IMR-90 (cell line): ENCODE measurements around the gene TSTD2. TPM values are rescaled to one million over a fixed set of nuclear protein-coding genes. Genes with fewer than 3 reads are reported as not detected.

Experiments used
- ATAC-seq: fragments of 200-7000 bp; cut with Tn5 transposase; 2 replicates; pipeline ENCODE4 v1.9.1; 2020; ENCODE audit warnings: low read depth, mild to moderate bottlenecking, moderate library complexity
- BruUV-seq: library from RNA; stranded (reverse); fragments of 400-500 nt; replicated peaks from 2 replicates; lab custom pipeline; 2021; lab: Mats Ljungman, UMichigan
- CTCF ChIA-PET: fragments of 300-600 bp; formaldehyde crosslinking; extraction: SDS; loops from one replicate; lab custom pipeline; 2021; ENCODE audit warnings: antibody characterized with exemption; lab: Yijun Ruan, JAX
- POLR2A ChIA-PET: fragments of 300-600 bp; sonication (Branson Sonifier 250); formaldehyde crosslinking; loops from one replicate; lab custom pipeline; 2022; ENCODE audit warnings: antibody characterized with exemption; ENCODE audit not compliant: unreplicated experiment; lab: Charles Lee
- DNase-seq: peaks from one replicate; pipeline ENCODE4 v3.0.0; 2013
- H2AFZ ChIP-seq: replicated peaks from 2 replicates; pipeline ENCODE3; 2013; ENCODE audit warnings: low read length, mild to moderate bottlenecking; ENCODE audit not compliant: poor library complexity
- H2AK5ac ChIP-seq: 2 replicates; pipeline ENCODE4 v1.6.1; 2013; ENCODE audit warnings: low read depth, low read length, inconsistent platforms
- H2AK9ac ChIP-seq: replicated peaks from 2 replicates; pipeline ENCODE3; 2013; ENCODE audit warnings: mild to moderate bottlenecking, low read depth, low read length, moderate library complexity; ENCODE audit not compliant: poor library complexity
- H2BK120ac ChIP-seq: 2 replicates; pipeline ENCODE4 v1.6.1; 2013; ENCODE audit warnings: low read depth, low read length, inconsistent platforms
- H2BK15ac ChIP-seq: 3 replicates; pipeline ENCODE4 v1.6.1; 2013; ENCODE audit warnings: low read depth, low read length, inconsistent platforms
- H2BK20ac ChIP-seq: 2 replicates; pipeline ENCODE4 v1.6.1; 2013; ENCODE audit warnings: low read depth, mild to moderate bottlenecking, inconsistent platforms, low read length, moderate library complexity
- H2BK5ac ChIP-seq: 2 replicates; pipeline ENCODE4 v1.6.1; 2013; ENCODE audit warnings: mild to moderate bottlenecking, low read depth, low read length, inconsistent platforms; ENCODE audit not compliant: poor library complexity, severe bottlenecking
- H3K14ac ChIP-seq: replicated peaks from 2 replicates; pipeline ENCODE4 v1.6.1; 2013; ENCODE audit warnings: low read depth, low read length, inconsistent platforms
- H3K18ac ChIP-seq: 2 replicates; pipeline ENCODE4 v1.6.1; 2013; ENCODE audit warnings: low read depth, low read length, control low read depth
- H3K23ac ChIP-seq: 2 replicates; pipeline ENCODE4 v1.6.1; 2013; ENCODE audit warnings: low read depth, low read length, inconsistent platforms
- H3K27ac ChIP-seq: 2 replicates; pipeline ENCODE4 v1.5.1; 2013; ENCODE audit warnings: mild to moderate bottlenecking, control low read depth, low read length; ENCODE audit not compliant: insufficient read depth
- H3K27me3 ChIP-seq: 2 replicates; pipeline ENCODE4 v1.6.1; 2013; ENCODE audit warnings: low read length; ENCODE audit not compliant: control insufficient read depth, insufficient read depth
- H3K36me3 ChIP-seq: 2 replicates; pipeline ENCODE4 v1.6.1; 2013; ENCODE audit warnings: low read length, mixed read lengths; ENCODE audit not compliant: control insufficient read depth, insufficient read depth
- H3K4ac ChIP-seq: 2 replicates; pipeline ENCODE4 v1.6.1; 2013; ENCODE audit warnings: low read depth, low read length, inconsistent platforms
- H3K4me1 ChIP-seq: 2 replicates; pipeline ENCODE4 v1.6.1; 2013; ENCODE audit warnings: low read length, mixed read lengths; ENCODE audit not compliant: control insufficient read depth, insufficient read depth
- H3K4me2 ChIP-seq: 2 replicates; pipeline ENCODE4 v1.6.1; 2013; ENCODE audit warnings: low read depth, mild to moderate bottlenecking, control low read depth, low read length, moderate library complexity
- H3K4me3 ChIP-seq: 2 replicates; pipeline ENCODE4 v1.5.1; 2013; ENCODE audit warnings: low read depth, mild to moderate bottlenecking, control low read depth, low read length, moderate library complexity; ENCODE audit not compliant: insufficient read depth
- H3K56ac ChIP-seq: 2 replicates; pipeline ENCODE4 v1.6.1; 2013; ENCODE audit warnings: low read length, inconsistent platforms; ENCODE audit not compliant: insufficient read depth; ENCODE audit errors: extremely low read depth
- H3K79me1 ChIP-seq, 2 experiments: 2 replicates each; pipeline ENCODE4 v1.6.1; 2013; ENCODE audit warnings: low read length in 2 of 2, inconsistent platforms in 1 of 2, low read depth in 1 of 2
- H3K9ac ChIP-seq: 2 replicates; pipeline ENCODE4 v1.6.1; 2013; ENCODE audit warnings: low read depth, low read length, control low read depth
- H3K9me1 ChIP-seq: 2 replicates; pipeline ENCODE4 v1.6.1; 2013; ENCODE audit warnings: low read length, inconsistent platforms; ENCODE audit not compliant: insufficient read depth
- H3K9me3 ChIP-seq: 2 replicates; pipeline ENCODE4 v1.6.1; 2013; ENCODE audit warnings: low read length; ENCODE audit not compliant: control insufficient read depth, insufficient read depth
- H4K20me1 ChIP-seq: 2 replicates; pipeline ENCODE4 v1.6.1; 2013; ENCODE audit warnings: low read length, inconsistent platforms; ENCODE audit not compliant: insufficient read depth
- H4K5ac ChIP-seq: 2 replicates; pipeline ENCODE4 v1.6.1; 2013; ENCODE audit warnings: mild to moderate bottlenecking, low read depth, low read length, control low read depth
- H4K8ac ChIP-seq, 2 experiments: 2 replicates each; pipeline ENCODE4 v1.6.1; 2013; ENCODE audit warnings: low read depth in 2 of 2, low read length in 2 of 2, control low read depth in 1 of 2, inconsistent platforms in 1 of 2
- H4K91ac ChIP-seq: 2 replicates; pipeline ENCODE4 v1.6.1; 2013; ENCODE audit warnings: low read depth, low read length, inconsistent platforms; ENCODE audit not compliant: insufficient read depth
- CEBPB ChIP-seq: IDR thresholded peaks from 2 replicates; pipeline ENCODE4 v1.6.1; 2012; ENCODE audit warnings: low read depth, low read length, improper control_type of control experiment
- CHD1 ChIP-seq: IDR thresholded peaks from 2 replicates; pipeline ENCODE4 v1.6.1; 2012; ENCODE audit warnings: low read depth, low read length, improper control_type of control experiment
- CTCF ChIP-seq: conservative IDR thresholded peaks from 2 replicates; pipeline ENCODE4 v1.5.1; 2012; ENCODE audit warnings: mild to moderate bottlenecking, low read depth, low read length, improper control_type of control experiment
- ELK1 ChIP-seq: fragments of 150-350 bp; IDR thresholded peaks from 2 replicates; pipeline ENCODE4 v1.6.1; 2016; ENCODE audit warnings: low read depth, mild to moderate bottlenecking, low read length, moderate library complexity, borderline replicate concordance
- FOS ChIP-seq: fragments of 150-350 bp; IDR thresholded peaks from 2 replicates; pipeline ENCODE4 v1.6.1; 2016; ENCODE audit warnings: low read depth, low read length
- MAFK ChIP-seq: IDR thresholded peaks from 2 replicates; pipeline ENCODE4 v1.6.1; 2012; ENCODE audit warnings: low read depth, low read length, improper control_type of control experiment
- MAZ ChIP-seq: IDR thresholded peaks from 2 replicates; pipeline ENCODE4 v1.6.1; 2012; ENCODE audit warnings: low read depth, mild to moderate bottlenecking, low read length, improper control_type of control experiment, moderate library complexity, borderline replicate concordance
- MXI1 ChIP-seq: IDR thresholded peaks from 2 replicates; pipeline ENCODE4 v1.6.1; 2012; ENCODE audit warnings: low read depth, mild to moderate bottlenecking, low read length, moderate library complexity, borderline replicate concordance
- NFE2L2 ChIP-seq: fragments of 150-350 bp; IDR thresholded peaks from 2 replicates; pipeline ENCODE4 v1.6.1; 2016; ENCODE audit warnings: low read depth, mild to moderate bottlenecking, low read length
- POLR2A ChIP-seq: IDR thresholded peaks from 2 replicates; pipeline ENCODE4 v1.6.1; 2012; ENCODE audit warnings: mild to moderate bottlenecking, low read depth, low read length
- RAD21 ChIP-seq: IDR thresholded peaks from 2 replicates; pipeline ENCODE4 v1.6.1; 2012; ENCODE audit warnings: low read length, improper control_type of control experiment
- RFX5 ChIP-seq: IDR thresholded peaks from 2 replicates; pipeline ENCODE4 v1.8.0; 2012; ENCODE audit warnings: low read depth, mild to moderate bottlenecking, low read length, moderate library complexity
- SMC3 ChIP-seq: fragments of 150-350 bp; IDR thresholded peaks from 2 replicates; pipeline ENCODE4 v1.6.1; 2016; ENCODE audit warnings: low read depth, mild to moderate bottlenecking, antibody characterized with exemption, low read length, moderate library complexity
- USF2 ChIP-seq: fragments of 150-350 bp; IDR thresholded peaks from 2 replicates; pipeline ENCODE4 v1.6.1; 2017; ENCODE audit warnings: mild to moderate bottlenecking, antibody characterized with exemption, low read length, low read depth
- WGBS, 2 experiments: methylation state at CpG; one replicate each; pipeline versions ENCODE4 v1.1.5 to v1.1.7; 2013; ENCODE audit warnings: missing lambda C conversion rate in 2 of 2; ENCODE audit not compliant: insufficient read length in 1 of 2; ENCODE audit errors: extremely low coverage in 2 of 2; 5-methylcytosine and 5-hydroxymethylcytosine counted together
- dilution Hi-C: fragments of 300-500 bp; cut with HindIII; formaldehyde crosslinking; loops from one replicate; pipeline ENCODE4 v1.14.3; 2018; ENCODE audit warnings: low sequenced_read_pairs; ENCODE audit not compliant: unreplicated experiment
- in situ Hi-C: fragments of 300-500 bp; cut with MboI; formaldehyde crosslinking; loops from 3 replicates; pipeline ENCODE4 v1.14.3; 2019; ENCODE audit warnings: low sequenced_read_pairs, inconsistent platforms, mixed read lengths
- intact Hi-C: fragments of 100-400 bp; cut with micrococcal nuclease; formaldehyde crosslinking; loops from 2 replicates; pipeline ENCODE4 v1.10.0; 2022
- polyA plus RNA-seq, 3 experiments: library from polyadenylated mRNA; depleted of rRNA; stranded (reverse); fragments of >200 nt; gene quantifications; 2 replicates each; pipeline ENCODE4 v1.2.3, GENCODE V29; 2012; ENCODE audit warnings: low replicate concordance in 1 of 3
- total RNA-seq: library from RNA; depleted of rRNA; stranded (reverse); fragments of >200 nt; gene quantifications from 2 replicates; pipeline ENCODE4 v1.2.3, GENCODE V29; 2012

The TSTD2 gene
- total and polyA plus RNA-seq, 2 of the 4 experiments (the other 2 are of a cell fraction): 11.2 to 16.3 TPM

GRCh38 chr9:97665742-97666141, 32.6 kb upstream of the TSTD2 start:
- H2BK5ac ChIP-seq: no peak overlapping the region
- no peaks in the 10 kb centered on the region; the same call in 1 of the 2 replicates for H3K4me1 ChIP-seq
- no peak overlapping the region for H3K18ac ChIP-seq
- in situ Hi-C loops (no loop called here), dilution Hi-C loops (no loop called here), intact Hi-C loops (no loop called here)
- no peak overlapping the region for H2BK20ac ChIP-seq
- ATAC-seq (no peak), DNase-seq (no peak)
- H4K91ac ChIP-seq: no peak overlapping the region
- H3K4me2 ChIP-seq: no peak overlapping the region
- ChIA-PET POLR2A (no interaction called here), CTCF (interaction anchor here (0.7 kb wide), 1 partner anchor 1806 kb away, joined by 3 read pairs; no protein-coding TSS in a partner anchor)
- H3K14ac ChIP-seq: no peak overlapping the region
- no peak overlapping the region for H4K5ac ChIP-seq
- no peak overlapping the region for H3K56ac ChIP-seq
- no peak overlapping the region for H4K8ac ChIP-seq
- H3K9me1 ChIP-seq: no peaks in the 10 kb centered on the region
- no peak overlapping the region for H3K23ac ChIP-seq
- H2AK9ac ChIP-seq: no peak overlapping the region
- no peak overlapping the region for H3K4me3 ChIP-seq
- BruUV-seq: no TSS peak
- H2BK15ac ChIP-seq: no peak overlapping the region
- no peak overlapping the region for H2AFZ ChIP-seq
- H2AK5ac ChIP-seq: no peak overlapping the region
- no CpG with 5 or more reads among the region's 3 CpGs for WGBS, 2 experiments
- no peaks in the 10 kb centered on the region for H4K20me1 ChIP-seq
- H3K9ac ChIP-seq: no peak overlapping the region
- H3K79me1 ChIP-seq: peaks cover 0 to 4% of the 10 kb centered on the region in 2 experiments; a peak in 1 of 4 replicates
- H3K36me3 ChIP-seq: peaks cover 48% of the 10 kb centered on the region
- H3K4ac ChIP-seq: no peak overlapping the region
- H3K27me3 ChIP-seq: no peaks in the 10 kb centered on the region
- no peak overlapping the region for H2BK120ac ChIP-seq
- TF ChIP-seq CHD1 (no peak), MXI1 (no peak), NFE2L2 (no peak), USF2 (no peak), CEBPB (no peak), MAFK (no peak), ELK1 (no peak), RAD21 (no peak), POLR2A (no peak), MAZ (no peak), SMC3 (no peak), RFX5 (no peak), CTCF (no peak), FOS (no peak)
- H3K27ac ChIP-seq: no peak overlapping the region
- no peaks in the 10 kb centered on the region for H3K9me3 ChIP-seq
